ENCODE results near the gene GALNT11.
A peak's percentile ranks its signal among the peaks of the same experiment; 100 is the strongest.

GALNT11 gene

DNA sequence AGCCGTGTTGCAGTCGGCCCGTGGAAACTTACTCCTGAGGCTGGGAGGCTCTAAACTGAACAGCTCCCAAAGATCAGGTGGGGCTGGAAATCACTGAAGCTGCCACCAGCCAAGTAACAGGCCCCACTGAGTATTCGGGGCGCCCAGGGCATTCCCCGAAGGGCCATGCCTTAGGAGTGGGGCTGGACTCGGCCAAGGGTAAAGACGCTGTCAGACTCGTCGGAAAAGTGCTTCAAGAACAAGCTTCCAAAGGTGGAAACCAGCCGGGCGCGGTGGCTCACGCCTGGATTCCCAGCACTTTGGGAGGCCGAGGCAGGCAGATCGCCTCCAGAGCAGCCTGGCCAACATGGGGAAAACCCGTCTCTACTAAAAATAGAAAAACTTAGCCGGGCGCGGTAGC is 102.8 kb downstream of the GALNT11 start:
- TF ChIP-seq, protein P1, sequence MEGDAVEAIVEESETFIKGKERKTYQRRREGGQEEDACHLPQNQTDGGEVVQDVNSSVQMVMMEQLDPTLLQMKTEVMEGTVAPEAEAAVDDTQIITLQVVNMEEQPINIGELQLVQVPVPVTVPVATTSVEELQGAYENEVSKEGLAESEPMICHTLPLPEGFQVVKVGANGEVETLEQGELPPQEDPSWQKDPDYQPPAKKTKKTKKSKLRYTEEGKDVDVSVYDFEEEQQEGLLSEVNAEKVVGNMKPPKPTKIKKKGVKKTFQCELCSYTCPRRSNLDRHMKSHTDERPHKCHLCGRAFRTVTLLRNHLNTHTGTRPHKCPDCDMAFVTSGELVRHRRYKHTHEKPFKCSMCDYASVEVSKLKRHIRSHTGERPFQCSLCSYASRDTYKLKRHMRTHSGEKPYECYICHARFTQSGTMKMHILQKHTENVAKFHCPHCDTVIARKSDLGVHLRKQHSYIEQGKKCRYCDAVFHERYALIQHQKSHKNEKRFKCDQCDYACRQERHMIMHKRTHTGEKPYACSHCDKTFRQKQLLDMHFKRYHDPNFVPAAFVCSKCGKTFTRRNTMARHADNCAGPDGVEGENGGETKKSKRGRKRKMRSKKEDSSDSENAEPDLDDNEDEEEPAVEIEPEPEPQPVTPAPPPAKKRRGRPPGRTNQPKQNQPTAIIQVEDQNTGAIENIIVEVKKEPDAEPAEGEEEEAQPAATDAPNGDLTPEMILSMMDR (IDR thresholded peaks at IDR 0.05), result no peak
- TF ChIP-seq ZFX (IDR thresholded peaks at IDR 0.05; ENCODE audit: borderline replicate concordance), result no peak
- H3K27ac ChIP-seq, result no peak overlapping the region

DNA sequence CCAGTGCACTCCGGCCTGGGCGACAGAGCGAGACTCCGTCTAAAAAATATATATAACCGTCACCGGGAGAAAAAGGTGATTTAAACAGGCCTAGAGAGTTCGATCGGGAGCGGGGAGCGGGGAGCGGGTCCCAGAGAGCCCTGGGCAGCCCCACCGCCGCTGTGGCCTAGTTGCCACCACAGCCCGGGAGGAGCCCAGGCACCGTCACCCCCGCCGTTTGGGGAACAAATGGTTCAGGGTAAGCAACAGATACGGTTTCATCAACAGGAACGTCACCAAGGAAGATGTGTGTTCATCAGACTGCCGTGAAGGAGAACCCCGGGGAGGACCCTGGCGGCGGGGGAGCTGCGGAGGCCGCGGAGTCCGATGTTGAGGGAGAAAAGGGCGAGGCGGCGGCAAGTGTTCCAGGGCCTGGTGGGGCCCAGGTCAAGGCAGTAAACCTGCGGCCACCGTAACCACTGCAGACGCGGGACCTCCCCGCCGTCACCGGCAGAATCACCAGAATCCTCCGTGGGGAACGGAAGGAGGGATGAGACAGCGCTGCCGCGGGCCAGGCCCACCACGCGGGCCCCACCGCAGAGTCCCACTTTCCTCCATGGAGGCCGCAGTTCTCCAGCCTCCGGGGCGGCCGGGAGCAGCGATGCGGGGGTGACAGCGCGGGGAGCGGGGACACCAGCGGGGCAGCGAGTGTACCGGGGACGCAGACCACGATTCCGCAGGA is 103.4 kb downstream of the GALNT11 start:
- TF ChIP-seq ZFX (IDR thresholded peaks at IDR 0.05; ENCODE audit: borderline replicate concordance), result no peak
- TF ChIP-seq, protein P1 (IDR thresholded peaks at IDR 0.05), result no peak

DNA sequence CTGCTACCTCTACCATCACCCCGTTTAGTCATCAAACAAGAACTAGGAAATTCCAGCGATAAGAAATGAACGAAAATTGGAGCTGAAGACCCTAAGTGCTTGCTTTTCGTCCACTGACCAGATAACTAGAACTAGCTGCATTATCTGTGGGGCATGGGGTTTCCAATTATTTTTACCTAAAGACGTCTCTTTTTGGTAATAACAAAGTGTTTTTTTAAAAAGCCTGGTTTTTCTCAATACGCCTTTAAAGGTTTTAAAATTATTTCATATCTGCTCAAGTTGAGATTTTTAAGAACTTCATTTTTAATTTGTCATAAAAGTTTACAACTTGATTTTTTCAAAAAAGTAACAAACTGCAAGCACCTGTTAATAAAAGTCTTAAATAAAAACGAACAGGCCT is 104.2 kb downstream of the GALNT11 start:
- TF ChIP-seq, protein P1 (IDR thresholded peaks at IDR 0.05), result no peak
- TF ChIP-seq ZFX (IDR thresholded peaks at IDR 0.05; ENCODE audit: borderline replicate concordance), result no peak

More for the DNA sequence above, 103.4 kb downstream of the GALNT11 start:
- H3K27ac ChIP-seq, result no peak overlapping the region

DNA sequence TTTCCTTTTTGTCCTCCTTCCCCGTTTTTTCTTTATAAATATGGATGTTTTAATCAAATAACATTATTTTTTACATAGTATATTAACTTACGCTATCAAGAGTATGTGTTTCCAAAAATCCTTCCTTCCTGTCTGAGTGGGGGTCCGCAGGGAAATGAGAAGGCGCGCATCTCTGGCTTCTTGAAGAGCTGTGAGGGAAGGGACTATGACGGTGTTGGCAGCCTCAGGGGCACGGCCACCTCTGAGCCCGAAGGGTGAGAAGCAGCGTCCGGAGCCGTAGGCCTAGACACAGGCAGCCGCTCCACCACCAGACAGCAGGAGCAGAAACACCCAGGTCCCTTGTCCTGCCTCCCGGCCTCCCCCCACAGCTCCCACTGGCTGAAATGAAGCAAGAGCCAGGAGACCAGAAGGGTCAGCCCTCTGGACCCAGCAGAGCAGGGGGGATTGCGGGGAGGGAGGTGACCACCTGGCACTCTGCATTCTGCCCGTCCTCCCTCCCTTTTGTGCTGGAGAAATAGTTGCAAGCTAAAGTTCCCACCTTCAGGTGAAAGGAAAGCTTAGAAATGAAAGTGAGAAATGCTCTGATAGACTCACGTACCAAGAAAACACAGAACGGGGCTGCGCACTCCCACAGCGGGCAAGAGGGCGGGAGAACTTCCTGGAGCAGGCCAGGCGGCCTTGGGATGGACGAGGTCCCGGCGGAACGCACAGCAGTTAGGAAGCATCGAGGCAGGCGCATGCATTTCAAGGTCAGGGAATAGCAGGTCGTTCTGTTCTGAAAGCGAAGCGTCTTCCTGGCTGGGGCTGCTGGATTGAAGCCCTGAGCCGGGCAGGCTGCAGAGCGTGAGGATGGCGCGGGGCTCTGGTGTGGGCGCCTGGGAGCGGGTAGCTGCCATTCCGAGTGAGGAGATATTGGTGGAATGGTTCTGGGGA is 105.5 kb downstream of the GALNT11 start:
- no peak overlapping the region for H3K27ac ChIP-seq
- TF ChIP-seq ZFX (IDR thresholded peaks at IDR 0.05; ENCODE audit: borderline replicate concordance), result no peak
- TF ChIP-seq, protein P1 (IDR thresholded peaks at IDR 0.05), result no peak

More for the DNA sequence above, 104.2 kb downstream of the GALNT11 start:
- no peak overlapping the region for H3K27ac ChIP-seq

DNA sequence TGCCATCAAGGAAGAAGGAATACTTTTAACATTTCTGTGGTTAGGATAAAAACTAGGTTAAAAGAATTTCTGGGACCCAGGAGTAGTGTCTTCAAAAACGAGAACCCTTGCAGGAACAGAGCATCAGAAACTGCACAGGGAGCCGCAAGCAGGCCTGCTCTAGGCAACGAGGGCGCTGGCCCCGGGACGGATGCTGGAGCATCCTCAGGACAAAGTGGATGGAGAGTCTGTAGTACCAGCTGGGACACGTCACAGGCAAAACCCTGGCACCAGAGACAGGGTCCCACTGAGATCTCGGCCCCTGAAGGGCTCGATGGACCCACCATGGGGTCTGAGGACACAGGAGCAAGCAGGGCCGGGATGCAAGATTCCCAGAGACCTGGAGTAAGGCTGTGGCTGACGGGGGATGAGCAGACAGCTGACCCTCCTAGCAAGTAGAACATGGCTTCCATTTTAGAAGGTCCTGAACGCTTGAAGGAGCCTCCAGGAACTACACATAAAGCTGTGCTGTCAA is 106.6 kb downstream of the GALNT11 start:
- H3K27ac ChIP-seq, result peak overlapping the region; percentile 37; the same call in 1 of the 2 replicates
- TF ChIP-seq, protein P1 (IDR thresholded peaks at IDR 0.05), result no peak
- no peak for TF ChIP-seq ZFX (IDR thresholded peaks at IDR 0.05; ENCODE audit: borderline replicate concordance)

DNA sequence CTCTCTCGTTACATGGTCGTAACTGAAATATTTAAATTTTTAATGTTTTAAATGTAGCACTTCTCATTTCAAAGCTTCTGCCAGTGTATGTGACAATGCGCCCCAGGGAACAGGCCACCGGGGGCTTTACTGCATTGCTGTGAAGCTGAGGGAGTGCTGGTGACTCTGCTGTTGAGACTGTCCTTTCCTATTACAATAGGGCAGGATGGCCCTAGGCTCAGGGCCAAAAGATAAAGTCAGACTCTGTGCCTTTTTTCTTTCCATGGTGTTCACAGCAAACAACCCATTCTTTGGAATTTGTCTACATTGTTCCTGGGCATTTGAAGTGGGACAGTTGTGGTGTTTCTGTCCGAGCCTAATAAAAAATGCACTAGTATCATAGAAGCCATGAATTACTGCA is 107.3 kb downstream of the GALNT11 start:
- no peak for TF ChIP-seq ZFX (IDR thresholded peaks at IDR 0.05; ENCODE audit: borderline replicate concordance)
- TF ChIP-seq, protein P1 (IDR thresholded peaks at IDR 0.05), result no peak
- H3K27ac ChIP-seq, result peak overlapping the region; percentile 37

Measured in 22Rv1 (cell line).